ENCODE data around the gene LIMA1. TPM values are rescaled to one million over a fixed set of nuclear protein-coding genes. Genes with fewer than 3 reads are reported as not detected.

LIMA1 gene
- total and polyA plus RNA-seq, 9 of the 15 experiments (the other 6 are each of a cell fraction or from before 2014, with no cell fraction given), result 20.2 to 37.8 (median 27.3) TPM

DNA sequence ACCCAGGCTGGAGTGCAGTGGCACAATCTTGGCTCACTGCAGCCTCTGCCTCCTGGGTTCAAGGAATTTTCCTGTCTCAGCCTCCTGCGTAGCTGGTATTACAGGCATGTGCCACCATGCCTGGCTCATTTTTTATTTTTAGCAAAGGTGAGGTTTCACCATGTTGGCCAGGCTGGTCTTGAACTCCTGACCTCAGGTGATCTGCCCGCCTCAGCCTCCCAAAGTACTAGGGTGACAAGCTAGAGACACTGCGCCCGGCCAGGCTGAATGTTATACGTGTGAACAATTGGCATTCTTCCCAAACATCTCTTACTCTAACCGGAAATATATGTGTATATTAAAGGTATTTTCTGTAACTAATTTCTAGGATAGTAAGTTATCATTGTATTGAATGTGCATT, 13.2 kb upstream of the LIMA1 start:
- Histone ChIP-seq H3K4me3 (no peak overlapping the region), H3K9me3 (replicated peaks; ENCODE audit: control insufficient read depth, insufficient read depth, low read depth, low read length) (no peaks in the 10 kb centered on the region), H3K4me2 (ENCODE audit: insufficient read depth, low read length) (no peak overlapping the region), H3K79me2 (ENCODE audit: control insufficient read depth, insufficient read depth, low read length) (no peaks in the 10 kb centered on the region), H3K4me1 (replicated peaks in 1 of 2; ENCODE audit: control insufficient read depth in 2 of 2, insufficient read depth in 2 of 2, low read length in 2 of 2) (no peaks in the 10 kb centered on the region; a peak in 1 of 5 replicates), H4K20me1 (replicated peaks; ENCODE audit: control insufficient read depth, insufficient read depth, low read length) (no peaks in the 10 kb centered on the region), H3K27me3 (ENCODE audit: control insufficient read depth in 2 of 2, insufficient read depth in 2 of 2, low read length in 2 of 2) (no peaks in the 10 kb centered on the region), H3K36me3 (ENCODE audit: control insufficient read depth, insufficient read depth, low read length) (peaks cover 2% of the 10 kb centered on the region; the same call in 1 of the 3 replicates), H2AFZ (ENCODE audit: low read depth, low read length) (no peak overlapping the region), H3K27ac (ENCODE audit: extremely low read depth, low read depth, low read length) (no peak overlapping the region), H3K9ac (ENCODE audit: insufficient read depth in 1 of 2, low read depth in 2 of 2, low read length in 2 of 2) (no peak overlapping the region), H3K9me1 (ENCODE audit: control insufficient read depth, insufficient read depth, low read length) (no peaks in the 10 kb centered on the region)
- CTCF ChIA-PET (ENCODE audit: low intra/inter-chr PET ratio), result no interaction called here
- intact Hi-C loops (cut with micrococcal nuclease), result no loop called here
- no TSS peak for BruUV-seq (replicated peaks)
- POLR2A ChIA-PET, result interaction anchor here (1.8 kb wide), 1 partner anchor 12 kb away, joined by 4 read pairs; no protein-coding TSS in a partner anchor
- in situ Hi-C loops (cut with MboI), result no loop called here
- WGBS (ENCODE audit: insufficient coverage, low coverage, missing lambda C conversion rate), result 85% methylated on average over 6 of the region's 6 CpGs
- DNase-seq (ENCODE audit: extremely low read depth in 1 of 4, low spot score in 3 of 4) (no peak), FAIRE-seq (no peak), ATAC-seq (no peak)
- TF ChIP-seq CBX2 (IDR thresholded peaks at IDR 0.05; ENCODE audit: insufficient read depth, low read length, poor library complexity, severe bottlenecking) (no peak), ZBTB17 (CRISPR knock-in tag; IDR thresholded peaks at IDR 0.05) (no peak), MIER1 (IDR thresholded peaks at IDR 0.05; ENCODE audit: low read depth) (no peak), CXXC5 (CRISPR knock-in tag; IDR thresholded peaks at IDR 0.05) (no peak), TCF7L2 (IDR thresholded peaks at IDR 0.05; ENCODE audit: low read depth, low read length) (no peak), NFE2L1 (tag; IDR thresholded peaks at IDR 0.05; ENCODE audit: borderline replicate concordance, low read depth) (no peak), BDP1 (IDR thresholded peaks at IDR 0.05; ENCODE audit: insufficient read depth, insufficient read length) (no peak), ZNF316 (IDR thresholded peaks at IDR 0.05) (no peak), NR2C1 (IDR thresholded peaks at IDR 0.05) (no peak), NR2C1 (tag; IDR thresholded peaks at IDR 0.05) (no peak), DMBX1 (CRISPR knock-in tag; IDR thresholded peaks at IDR 0.05; ENCODE audit: borderline replicate concordance) (no peak), POLR2AphosphoS5 (IDR thresholded peaks at IDR 0.05; ENCODE audit: control insufficient read depth, insufficient read depth, low read depth, low read length) (no peak), HSF4 (CRISPR knock-in tag; IDR thresholded peaks at IDR 0.05; ENCODE audit: borderline replicate concordance) (no peak)
- TF ChIP-seq, protein P1, sequence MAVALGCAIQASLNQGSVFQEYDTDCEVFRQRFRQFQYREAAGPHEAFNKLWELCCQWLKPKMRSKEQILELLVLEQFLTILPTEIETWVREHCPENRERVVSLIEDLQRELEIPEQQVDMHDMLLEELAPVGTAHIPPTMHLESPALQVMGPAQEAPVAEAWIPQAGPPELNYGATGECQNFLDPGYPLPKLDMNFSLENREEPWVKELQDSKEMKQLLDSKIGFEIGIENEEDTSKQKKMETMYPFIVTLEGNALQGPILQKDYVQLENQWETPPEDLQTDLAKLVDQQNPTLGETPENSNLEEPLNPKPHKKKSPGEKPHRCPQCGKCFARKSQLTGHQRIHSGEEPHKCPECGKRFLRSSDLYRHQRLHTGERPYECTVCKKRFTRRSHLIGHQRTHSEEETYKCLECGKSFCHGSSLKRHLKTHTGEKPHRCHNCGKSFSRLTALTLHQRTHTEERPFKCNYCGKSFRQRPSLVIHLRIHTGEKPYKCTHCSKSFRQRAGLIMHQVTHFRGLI (CRISPR knock-in tag; IDR thresholded peaks at IDR 0.05), result no peak
- TF ChIP-seq, protein P2, sequence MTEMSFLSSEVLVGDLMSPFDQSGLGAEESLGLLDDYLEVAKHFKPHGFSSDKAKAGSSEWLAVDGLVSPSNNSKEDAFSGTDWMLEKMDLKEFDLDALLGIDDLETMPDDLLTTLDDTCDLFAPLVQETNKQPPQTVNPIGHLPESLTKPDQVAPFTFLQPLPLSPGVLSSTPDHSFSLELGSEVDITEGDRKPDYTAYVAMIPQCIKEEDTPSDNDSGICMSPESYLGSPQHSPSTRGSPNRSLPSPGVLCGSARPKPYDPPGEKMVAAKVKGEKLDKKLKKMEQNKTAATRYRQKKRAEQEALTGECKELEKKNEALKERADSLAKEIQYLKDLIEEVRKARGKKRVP (CRISPR knock-in tag; IDR thresholded peaks at IDR 0.05), result no peak
- TF ChIP-seq, protein P3, sequence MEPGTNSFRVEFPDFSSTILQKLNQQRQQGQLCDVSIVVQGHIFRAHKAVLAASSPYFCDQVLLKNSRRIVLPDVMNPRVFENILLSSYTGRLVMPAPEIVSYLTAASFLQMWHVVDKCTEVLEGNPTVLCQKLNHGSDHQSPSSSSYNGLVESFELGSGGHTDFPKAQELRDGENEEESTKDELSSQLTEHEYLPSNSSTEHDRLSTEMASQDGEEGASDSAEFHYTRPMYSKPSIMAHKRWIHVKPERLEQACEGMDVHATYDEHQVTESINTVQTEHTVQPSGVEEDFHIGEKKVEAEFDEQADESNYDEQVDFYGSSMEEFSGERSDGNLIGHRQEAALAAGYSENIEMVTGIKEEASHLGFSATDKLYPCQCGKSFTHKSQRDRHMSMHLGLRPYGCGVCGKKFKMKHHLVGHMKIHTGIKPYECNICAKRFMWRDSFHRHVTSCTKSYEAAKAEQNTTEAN (CRISPR knock-in tag; IDR thresholded peaks at IDR 0.05), result no peak
- TF ChIP-seq, protein P4, sequence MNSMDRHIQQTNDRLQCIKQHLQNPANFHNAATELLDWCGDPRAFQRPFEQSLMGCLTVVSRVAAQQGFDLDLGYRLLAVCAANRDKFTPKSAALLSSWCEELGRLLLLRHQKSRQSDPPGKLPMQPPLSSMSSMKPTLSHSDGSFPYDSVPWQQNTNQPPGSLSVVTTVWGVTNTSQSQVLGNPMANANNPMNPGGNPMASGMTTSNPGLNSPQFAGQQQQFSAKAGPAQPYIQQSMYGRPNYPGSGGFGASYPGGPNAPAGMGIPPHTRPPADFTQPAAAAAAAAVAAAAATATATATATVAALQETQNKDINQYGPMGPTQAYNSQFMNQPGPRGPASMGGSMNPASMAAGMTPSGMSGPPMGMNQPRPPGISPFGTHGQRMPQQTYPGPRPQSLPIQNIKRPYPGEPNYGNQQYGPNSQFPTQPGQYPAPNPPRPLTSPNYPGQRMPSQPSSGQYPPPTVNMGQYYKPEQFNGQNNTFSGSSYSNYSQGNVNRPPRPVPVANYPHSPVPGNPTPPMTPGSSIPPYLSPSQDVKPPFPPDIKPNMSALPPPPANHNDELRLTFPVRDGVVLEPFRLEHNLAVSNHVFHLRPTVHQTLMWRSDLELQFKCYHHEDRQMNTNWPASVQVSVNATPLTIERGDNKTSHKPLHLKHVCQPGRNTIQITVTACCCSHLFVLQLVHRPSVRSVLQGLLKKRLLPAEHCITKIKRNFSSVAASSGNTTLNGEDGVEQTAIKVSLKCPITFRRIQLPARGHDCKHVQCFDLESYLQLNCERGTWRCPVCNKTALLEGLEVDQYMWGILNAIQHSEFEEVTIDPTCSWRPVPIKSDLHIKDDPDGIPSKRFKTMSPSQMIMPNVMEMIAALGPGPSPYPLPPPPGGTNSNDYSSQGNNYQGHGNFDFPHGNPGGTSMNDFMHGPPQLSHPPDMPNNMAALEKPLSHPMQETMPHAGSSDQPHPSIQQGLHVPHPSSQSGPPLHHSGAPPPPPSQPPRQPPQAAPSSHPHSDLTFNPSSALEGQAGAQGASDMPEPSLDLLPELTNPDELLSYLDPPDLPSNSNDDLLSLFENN (IDR thresholded peaks at IDR 0.05; ENCODE audit: low read depth in 2 of 2, low read length in 2 of 2), result no peak
